ENCODE results near the gene ANAPC5.
A peak's percentile ranks its signal among the peaks of the same experiment; 100 is the strongest.
"Not testable (repeated sequence)": the region's sequence is repeated elsewhere in the genome, so short reads cannot be mapped to it uniquely, and the experiment has no call there.

ANAPC5 gene

DNA sequence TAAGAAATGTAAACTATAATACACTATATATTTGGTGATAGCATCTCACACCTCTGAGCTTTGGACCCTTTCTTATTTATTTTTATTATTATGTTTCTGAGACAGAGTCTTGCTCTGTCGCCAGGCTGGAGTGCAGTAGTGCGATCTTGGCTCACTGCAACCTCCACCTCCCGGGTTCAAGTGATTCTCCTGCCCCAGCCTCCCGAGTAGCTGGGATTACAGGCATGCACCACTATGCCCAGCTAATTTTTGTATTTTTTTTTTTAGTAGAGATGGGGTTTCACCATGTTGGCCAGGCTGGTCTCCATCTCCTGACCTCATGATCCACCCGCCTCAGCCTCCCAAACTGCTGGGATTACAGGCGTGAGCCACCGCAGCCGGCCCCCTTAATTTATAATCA is 44.8 kb downstream of the ANAPC5 start:
- H3K4me3 Mint-ChIP-seq; H3K4me1 Mint-ChIP-seq (ENCODE audit: low read depth); H3K27ac Mint-ChIP-seq; H3K9me3 Mint-ChIP-seq; H3K27me3 Mint-ChIP-seq (ENCODE audit: low read depth): not testable (repeated sequence)
- H3K36me3 Mint-ChIP-seq (ENCODE audit: low read depth) = peaks cover 28% of the 10 kb centered on the region

DNA sequence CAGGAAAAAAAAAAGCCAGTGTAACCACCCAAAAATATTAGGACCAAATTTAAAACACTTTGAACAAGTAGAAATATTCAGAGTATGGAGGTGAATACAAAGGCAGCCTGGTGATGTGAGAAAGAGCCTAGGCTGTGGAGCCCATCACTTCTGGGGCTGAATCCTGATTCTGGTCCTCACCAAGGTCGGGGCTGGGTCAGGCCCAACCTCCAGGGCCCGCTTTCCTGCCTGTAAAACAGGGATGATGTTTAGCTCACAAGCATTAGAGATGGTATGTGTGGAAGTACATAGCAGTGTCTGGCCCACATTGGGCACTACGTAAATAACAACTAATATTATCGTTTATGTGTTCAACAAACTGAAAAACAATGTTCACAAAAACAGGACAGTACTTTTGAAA is 47.9 kb downstream of the ANAPC5 start:
- H3K27ac Mint-ChIP-seq = no peak overlapping the region
- H3K27me3 Mint-ChIP-seq (ENCODE audit: low read depth) = no peaks in the 10 kb centered on the region
- no peaks in the 10 kb centered on the region for H3K9me3 Mint-ChIP-seq
- H3K36me3 Mint-ChIP-seq (ENCODE audit: low read depth) = peaks cover 10% of the 10 kb centered on the region
- no peak overlapping the region for H3K4me3 Mint-ChIP-seq
- H3K4me1 Mint-ChIP-seq (ENCODE audit: low read depth) = peaks cover 5% of the 10 kb centered on the region

DNA sequence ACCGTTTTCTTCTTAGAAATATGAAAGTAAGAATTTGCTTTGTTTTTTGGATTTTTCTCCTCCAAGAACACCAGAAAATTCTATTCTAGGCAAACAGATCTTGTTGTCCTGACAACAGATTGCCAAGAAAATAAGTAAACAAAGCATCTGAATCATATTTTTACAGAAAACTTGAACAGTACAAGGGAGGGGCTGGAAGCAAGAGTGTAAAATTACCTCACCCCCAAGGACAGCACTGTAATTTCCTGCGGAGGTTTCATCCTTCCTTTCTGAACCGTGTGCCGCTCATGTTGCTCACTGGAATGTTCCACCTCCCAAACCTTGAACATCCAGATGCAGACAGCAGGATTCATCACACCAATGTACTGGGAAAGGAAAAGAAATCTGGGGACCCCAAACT is 50.3 kb downstream of the ANAPC5 start:
- Mint-ChIP-seq H3K9me3 (no peaks in the 10 kb centered on the region), H3K4me1 (ENCODE audit: low read depth) (peaks cover 7% of the 10 kb centered on the region), H3K27ac (no peak overlapping the region), H3K36me3 (ENCODE audit: low read depth) (no peaks in the 10 kb centered on the region), H3K4me3 (no peak overlapping the region), H3K27me3 (ENCODE audit: low read depth) (no peaks in the 10 kb centered on the region)

DNA sequence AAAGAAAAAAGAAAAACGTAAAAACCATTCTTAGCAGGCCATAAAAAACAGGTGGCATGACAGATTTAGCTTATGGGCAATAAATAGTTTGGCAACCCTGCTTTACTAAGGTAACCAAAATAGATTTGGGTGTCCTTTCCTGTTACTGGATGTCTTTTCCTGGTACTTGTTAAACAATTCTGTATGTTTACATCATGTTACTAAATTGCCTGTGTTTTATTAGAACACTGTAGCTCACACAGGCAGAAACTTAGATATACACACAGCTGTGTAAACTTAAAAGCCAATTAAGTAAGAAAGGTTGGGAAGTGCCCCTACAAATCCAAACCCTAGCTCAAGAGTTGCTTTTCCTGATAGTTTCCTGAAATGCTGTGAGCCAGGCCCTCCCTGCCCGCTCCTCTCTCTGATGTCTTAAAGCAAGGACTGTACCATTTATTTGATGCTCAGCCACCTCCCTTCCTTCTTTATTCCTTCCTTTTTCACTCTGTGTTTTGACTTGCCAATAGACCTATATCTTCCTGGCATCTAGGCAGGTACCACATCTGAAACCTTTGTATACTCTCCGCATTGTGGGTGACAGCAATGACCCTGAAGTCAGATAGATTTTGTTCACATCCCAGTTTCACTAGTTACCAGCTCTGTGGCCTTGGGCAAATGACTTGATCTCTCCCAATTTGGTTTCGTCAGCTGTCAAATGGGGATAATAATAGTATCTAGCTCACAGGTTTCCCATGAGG is 52.0 kb downstream of the ANAPC5 start:
- Mint-ChIP-seq H3K27ac (no peak overlapping the region), H3K27me3 (ENCODE audit: low read depth) (no peaks in the 10 kb centered on the region), H3K36me3 (ENCODE audit: low read depth) (no peaks in the 10 kb centered on the region), H3K4me1 (ENCODE audit: low read depth) (peaks cover 12% of the 10 kb centered on the region), H3K4me3 (no peak overlapping the region), H3K9me3 (no peaks in the 10 kb centered on the region)

DNA sequence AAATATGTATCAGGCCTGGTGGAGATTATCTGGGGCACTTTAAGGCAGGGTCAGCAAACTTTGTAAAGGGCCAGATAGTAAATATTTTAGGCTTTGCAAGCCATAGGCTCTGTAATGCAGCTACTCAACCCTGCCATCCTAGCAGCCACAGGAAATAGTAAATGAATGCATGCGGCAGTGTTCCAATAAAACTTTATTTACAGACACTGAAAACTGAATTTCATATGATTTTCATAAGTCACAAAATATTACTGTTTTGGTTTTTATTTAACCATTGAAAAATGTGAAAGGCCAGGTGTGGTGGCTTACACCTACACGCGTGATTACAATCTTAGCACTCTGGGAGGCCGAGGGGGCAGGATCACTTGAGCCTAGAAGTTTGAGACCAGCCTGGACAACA is 52.5 kb downstream of the ANAPC5 start:
- Mint-ChIP-seq H3K4me1 (ENCODE audit: low read depth) (peaks cover 15% of the 10 kb centered on the region), H3K9me3 (no peaks in the 10 kb centered on the region), H3K27me3 (ENCODE audit: low read depth) (no peaks in the 10 kb centered on the region), H3K36me3 (ENCODE audit: low read depth) (no peaks in the 10 kb centered on the region), H3K27ac (no peak overlapping the region), H3K4me3 (no peak overlapping the region)

DNA sequence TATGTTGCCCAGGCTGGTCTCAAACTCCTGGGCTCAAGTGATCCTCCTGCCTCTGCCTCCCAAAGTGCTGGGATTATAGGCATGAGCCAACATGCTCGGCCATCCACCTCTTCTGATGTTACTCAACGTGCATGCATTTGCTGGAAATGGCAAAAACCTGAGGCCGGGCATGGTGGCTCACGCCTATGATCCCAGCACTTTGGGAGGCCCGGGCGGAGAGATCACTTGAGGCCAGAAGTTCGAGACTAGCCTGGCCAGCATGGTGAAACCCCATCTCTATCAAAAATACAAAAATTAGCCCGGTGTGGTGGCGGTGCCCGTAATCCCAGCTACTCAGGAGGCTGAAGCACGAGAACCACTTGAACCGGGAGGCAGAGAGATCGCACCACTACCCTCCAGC is 53.8 kb downstream of the ANAPC5 start:
- H3K36me3 Mint-ChIP-seq (ENCODE audit: low read depth); H3K27me3 Mint-ChIP-seq (ENCODE audit: low read depth); H3K9me3 Mint-ChIP-seq; H3K27ac Mint-ChIP-seq: not testable (repeated sequence)
- Mint-ChIP-seq H3K4me1 (ENCODE audit: low read depth) (peaks cover 15% of the 10 kb centered on the region), H3K4me3 (peak overlapping the region; percentile 85)

DNA sequence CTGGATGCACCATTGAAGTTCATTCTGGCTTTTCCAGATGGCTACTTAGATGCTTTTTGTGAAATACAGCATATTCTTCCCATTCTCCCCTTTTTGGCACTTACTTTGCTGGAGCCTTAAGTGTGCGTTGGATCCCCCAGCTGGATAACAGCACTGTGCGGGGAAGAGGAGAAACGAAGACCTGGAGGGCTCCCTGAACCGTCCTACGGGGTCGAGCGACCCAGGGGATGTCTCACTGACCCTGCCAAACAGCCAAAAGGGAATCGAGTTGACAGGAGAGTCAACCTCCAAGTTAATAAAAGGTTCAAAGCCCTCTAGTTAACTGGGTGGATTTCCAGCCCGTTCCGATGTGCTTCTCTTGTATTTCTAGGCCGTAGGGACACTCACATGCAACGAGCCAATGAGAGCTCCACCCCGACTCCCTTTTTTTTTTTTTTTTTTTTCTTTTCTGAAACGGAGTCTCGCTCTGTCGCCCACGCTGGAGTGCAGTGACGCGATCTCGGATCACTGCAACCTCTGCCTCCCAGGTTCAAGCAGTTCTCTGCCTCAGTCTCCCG is 54.7 kb downstream of the ANAPC5 start:
- H3K36me3 Mint-ChIP-seq (ENCODE audit: low read depth) = no peaks in the 10 kb centered on the region
- peak overlapping the region; percentile 85 for H3K4me3 Mint-ChIP-seq
- H3K27me3 Mint-ChIP-seq (ENCODE audit: low read depth) = no peaks in the 10 kb centered on the region
- peak overlapping the region; percentile 83 for H3K27ac Mint-ChIP-seq
- H3K4me1 Mint-ChIP-seq (ENCODE audit: low read depth) = peaks cover 15% of the 10 kb centered on the region
- H3K9me3 Mint-ChIP-seq = no peaks in the 10 kb centered on the region

DNA sequence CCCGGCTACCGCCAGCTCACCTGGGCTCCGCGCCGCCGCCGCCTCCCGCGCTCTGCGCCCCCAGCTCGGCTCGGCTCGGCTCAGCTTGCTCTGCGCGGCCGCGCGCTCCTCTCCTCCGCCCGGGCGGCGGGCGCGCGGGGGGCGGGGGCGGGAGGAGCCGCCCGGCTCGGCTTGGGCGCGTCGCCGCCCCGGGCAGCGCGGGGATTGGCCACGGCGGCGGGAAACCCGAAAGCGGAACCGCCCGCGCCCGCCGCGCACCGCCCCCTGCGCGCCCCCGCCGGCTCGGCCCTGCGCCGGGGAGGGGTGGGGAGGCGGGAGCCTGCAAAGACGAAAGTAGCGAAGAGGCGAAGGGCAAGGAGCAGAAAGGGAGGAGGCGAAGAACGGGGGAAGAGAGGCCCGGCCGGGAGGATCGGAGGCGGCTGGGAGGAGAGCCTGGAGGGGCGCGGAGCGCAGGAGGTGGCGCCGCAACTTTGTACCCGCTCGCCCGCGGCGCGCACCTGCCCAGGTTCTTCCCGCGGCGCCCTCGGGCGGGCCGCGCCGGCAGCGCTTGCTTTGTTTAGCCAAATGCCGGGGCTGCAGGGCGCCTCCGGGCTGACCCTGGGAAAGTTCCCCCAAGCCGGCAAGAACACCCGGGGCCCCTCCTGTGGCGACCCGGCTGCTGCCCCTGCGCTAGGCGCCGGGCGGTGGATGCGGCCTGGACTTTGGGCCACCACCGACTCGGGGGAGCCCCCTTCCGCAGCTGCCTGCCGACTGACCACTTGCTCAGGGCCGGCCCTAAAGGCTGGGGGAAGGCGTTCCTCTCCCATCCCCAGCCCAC is 55.4 kb downstream of the ANAPC5 start, which contains the start of gene CAMKK2:
Gene CAMKK2, minus strand, starts transcription at position 92 of the 817 bp plus-strand sequence. CDS start 22,183 bp downstream, outside the sequence.
- Mint-ChIP-seq H3K27me3 (ENCODE audit: low read depth) (no peaks in the 10 kb centered on the region), H3K27ac (peak within 1 kb of the TSS; percentile 85), H3K4me3 (peak within 1 kb of the TSS; percentile 89), H3K9me3 (no peaks in the 10 kb centered on the region), H3K36me3 (ENCODE audit: low read depth) (peaks cover 3% of the 10 kb centered on the region), H3K4me1 (ENCODE audit: low read depth) (peaks cover 18% of the 10 kb centered on the region)

DNA sequence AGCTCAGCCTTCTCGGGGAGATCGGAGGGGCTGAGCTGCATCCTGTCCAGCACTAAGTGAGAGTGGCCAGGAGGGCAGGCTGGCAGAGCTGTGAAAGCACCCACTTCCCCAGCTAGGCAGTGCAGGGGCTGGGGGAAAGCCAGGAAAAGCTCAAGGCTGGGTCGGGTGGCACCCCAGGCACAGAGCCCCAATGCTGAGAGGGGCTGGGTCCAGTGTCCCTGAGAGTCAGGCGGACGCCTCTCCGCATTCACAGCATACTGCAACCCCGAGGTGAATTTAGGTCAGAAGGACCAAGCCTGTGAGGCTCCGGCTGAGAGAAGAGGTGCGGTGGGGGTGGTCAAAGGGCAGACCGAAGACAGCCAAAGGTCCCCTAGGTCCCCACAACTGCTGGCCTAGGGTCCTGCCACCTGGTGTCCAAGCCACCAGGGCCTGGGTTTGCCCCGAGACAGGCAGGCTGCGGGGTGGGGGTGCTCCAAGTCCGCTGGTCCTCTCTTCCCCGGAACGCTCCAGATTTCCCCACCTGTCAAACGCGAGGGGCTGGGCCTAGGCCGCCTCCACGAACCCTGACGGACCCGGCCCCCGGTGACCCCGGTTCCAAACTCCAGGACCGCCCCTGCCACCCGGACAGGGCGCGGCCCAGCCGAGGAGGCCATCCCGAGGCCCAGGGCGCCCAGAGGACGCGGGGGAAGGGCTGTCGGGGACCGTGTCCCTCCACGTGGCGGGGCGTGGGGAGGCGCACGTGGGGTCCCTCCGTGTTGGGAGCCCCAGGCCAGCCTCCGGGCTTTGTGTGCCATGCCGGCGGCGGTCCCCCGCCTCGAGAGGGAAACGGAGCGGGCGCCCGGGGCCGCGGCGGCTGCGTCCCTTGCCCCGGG is 56.2 kb downstream of the ANAPC5 start:
- H3K27me3 Mint-ChIP-seq (ENCODE audit: low read depth) = no peaks in the 10 kb centered on the region
- H3K4me3 Mint-ChIP-seq = peak overlapping the region; percentile 89
- H3K27ac Mint-ChIP-seq = peak overlapping the region; percentile 85
- H3K36me3 Mint-ChIP-seq (ENCODE audit: low read depth) = peaks cover 8% of the 10 kb centered on the region
- H3K9me3 Mint-ChIP-seq = no peaks in the 10 kb centered on the region
- peaks cover 19% of the 10 kb centered on the region for H3K4me1 Mint-ChIP-seq (ENCODE audit: low read depth)

DNA sequence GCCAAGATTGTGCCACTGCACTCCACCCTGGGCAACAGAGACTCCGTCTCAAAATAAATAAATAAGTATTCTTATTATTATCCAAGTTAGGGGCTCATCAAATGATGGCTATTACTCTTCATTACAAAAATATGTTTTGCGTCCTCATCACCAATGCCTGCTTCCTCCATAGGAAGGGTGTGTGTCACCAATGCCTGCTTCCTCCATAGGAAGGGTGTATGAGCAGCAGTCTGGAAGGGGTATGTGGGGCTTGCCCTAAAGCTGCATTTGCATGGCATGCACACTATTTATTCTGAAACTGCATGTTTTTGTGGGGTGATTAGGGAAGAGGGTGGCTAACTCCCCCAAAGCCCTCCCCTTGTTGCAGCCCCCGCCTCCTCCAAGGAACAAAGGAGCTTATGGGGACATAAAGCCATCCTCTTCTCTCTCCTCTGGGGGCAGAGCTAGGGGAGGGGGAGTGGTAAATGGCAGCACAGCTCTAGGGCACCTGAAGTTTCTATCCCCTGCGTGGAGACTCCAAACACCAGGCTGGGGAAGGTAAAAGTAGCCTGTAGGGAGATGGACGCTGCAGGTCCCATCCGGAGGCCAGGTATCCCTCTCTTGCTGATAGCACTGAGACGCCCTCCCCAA is 57.0 kb downstream of the ANAPC5 start:
- Mint-ChIP-seq H3K4me3 (peak overlapping the region; percentile 89), H3K4me1 (ENCODE audit: low read depth) (peaks cover 14% of the 10 kb centered on the region), H3K27me3 (ENCODE audit: low read depth) (no peaks in the 10 kb centered on the region), H3K36me3 (ENCODE audit: low read depth) (peaks cover 8% of the 10 kb centered on the region), H3K9me3 (no peaks in the 10 kb centered on the region), H3K27ac (peak overlapping the region; percentile 85)

DNA sequence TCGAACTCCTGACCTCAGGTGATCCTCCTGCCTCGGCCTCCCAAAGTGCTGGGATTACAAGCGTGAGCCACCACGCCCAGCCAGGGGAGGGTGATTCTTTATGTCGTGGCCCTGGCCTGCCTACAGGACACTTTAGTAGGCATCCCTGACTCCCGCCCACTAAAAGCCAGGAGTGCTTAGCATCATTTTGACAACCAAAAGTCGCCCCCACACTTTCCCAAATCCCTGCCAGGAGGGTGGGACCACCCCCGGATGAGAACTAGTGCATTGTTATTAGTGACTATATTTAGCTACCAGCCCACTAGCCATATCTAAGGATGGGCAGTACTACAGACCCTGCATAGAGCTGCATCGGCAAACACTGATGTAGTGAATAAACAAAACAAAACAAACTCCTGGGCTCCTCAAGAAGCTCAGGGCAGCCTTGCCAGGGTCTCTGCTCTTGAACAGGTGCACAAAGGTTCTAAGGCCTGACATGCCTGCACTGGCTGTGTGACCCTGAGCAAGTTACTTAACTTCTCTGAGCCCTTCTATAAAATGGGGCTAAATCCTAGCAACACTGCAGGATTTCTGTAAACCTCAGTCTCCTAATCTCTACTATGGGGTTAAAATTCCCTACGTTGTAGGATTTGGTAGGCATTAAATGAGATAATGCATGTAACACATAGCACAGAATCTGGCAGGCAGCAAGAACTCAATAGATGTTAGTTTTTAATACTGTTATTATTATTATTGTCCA is 57.9 kb downstream of the ANAPC5 start:
- H3K9me3 Mint-ChIP-seq = no peaks in the 10 kb centered on the region
- peaks cover 8% of the 10 kb centered on the region for H3K36me3 Mint-ChIP-seq (ENCODE audit: low read depth)
- H3K4me1 Mint-ChIP-seq (ENCODE audit: low read depth) = peaks cover 14% of the 10 kb centered on the region
- no peak overlapping the region for H3K27ac Mint-ChIP-seq
- no peak overlapping the region for H3K4me3 Mint-ChIP-seq
- H3K27me3 Mint-ChIP-seq (ENCODE audit: low read depth) = no peaks in the 10 kb centered on the region

DNA sequence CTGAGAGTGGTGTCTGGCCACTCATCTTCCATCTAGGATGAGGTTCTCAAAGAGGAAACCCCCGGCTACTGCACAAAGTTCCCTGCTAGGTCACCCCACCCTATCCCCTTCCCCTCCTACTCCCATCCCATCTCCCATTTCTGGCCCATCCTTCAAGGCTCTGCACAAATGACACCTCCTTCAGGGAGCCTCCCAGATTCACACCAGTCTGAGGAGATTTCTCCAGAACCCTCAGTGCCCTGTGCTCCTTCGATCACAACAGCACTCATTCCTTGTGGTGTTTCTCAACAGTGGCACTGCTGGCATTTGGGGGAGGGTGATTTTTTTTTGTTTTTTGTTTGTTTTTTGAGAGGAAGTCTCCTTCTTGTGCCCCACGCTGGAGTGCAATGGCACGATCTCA is 58.6 kb downstream of the ANAPC5 start:
- Mint-ChIP-seq H3K4me1 (ENCODE audit: low read depth) (peaks cover 14% of the 10 kb centered on the region), H3K27me3 (ENCODE audit: low read depth) (no peaks in the 10 kb centered on the region), H3K4me3 (no peak overlapping the region), H3K36me3 (ENCODE audit: low read depth) (peaks cover 8% of the 10 kb centered on the region), H3K9me3 (no peaks in the 10 kb centered on the region), H3K27ac (no peak overlapping the region)

DNA sequence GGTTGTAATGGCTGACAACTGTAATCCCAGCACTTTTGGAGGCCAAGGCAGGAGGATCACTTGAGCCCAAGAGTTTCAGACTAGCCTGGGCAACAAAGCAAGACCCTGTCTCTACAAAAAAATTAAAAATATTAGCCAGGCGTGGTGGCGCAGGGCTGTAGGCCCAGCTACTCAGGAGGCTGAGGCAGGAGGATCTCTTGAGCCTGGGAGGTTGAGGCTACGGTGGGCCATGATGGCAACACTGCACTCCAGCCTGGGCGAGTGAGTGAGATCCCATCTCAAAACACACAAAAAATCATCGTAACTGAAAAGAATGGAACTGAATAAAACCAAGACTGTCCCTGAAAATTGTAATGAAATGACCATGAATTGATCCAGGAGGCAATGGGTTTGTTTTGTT is 61.8 kb downstream of the ANAPC5 start:
- Mint-ChIP-seq H3K27me3 (ENCODE audit: low read depth) (no peaks in the 10 kb centered on the region), H3K4me1 (ENCODE audit: low read depth) (peaks cover 8% of the 10 kb centered on the region), H3K4me3 (no peak overlapping the region), H3K27ac (no peak overlapping the region), H3K36me3 (ENCODE audit: low read depth) (peaks cover 8% of the 10 kb centered on the region), H3K9me3 (no peaks in the 10 kb centered on the region)
